B cell (primary cell): Measurements from ENCODE around the gene AMBN. TPM values are rescaled to one million over a fixed set of nuclear protein-coding genes. Genes with fewer than 3 reads are reported as not detected.

Experiments used
- ATAC-seq: fragments of 200-7000 bp; cut with Tn5 transposase; one replicate; pipeline ENCODE4 v1.10.0; 2021; ENCODE audit warnings: low read depth, mild to moderate bottlenecking, moderate number of reproducible peaks, moderate library complexity
- CTCF ChIA-PET: fragments of 350-600 bp; sonication (Branson Sonifier 250); formaldehyde crosslinking; loops from one replicate; lab custom pipeline; 2021; ENCODE audit warnings: antibody characterized with exemption, inconsistent platforms; lab: Charles Lee
- POLR2A ChIA-PET: fragments of 350-600 bp; sonication (Branson Sonifier 250); formaldehyde crosslinking; loops from one replicate; lab custom pipeline; 2021; ENCODE audit warnings: antibody characterized with exemption; lab: Charles Lee
- DNase-seq: peaks from one replicate; pipeline ENCODE4 v3.0.0; 2013
- H2AFZ ChIP-seq: 2 replicates; pipeline ENCODE4 v1.6.1; 2012; ENCODE audit warnings: mild to moderate bottlenecking, low read depth, low read length; ENCODE audit not compliant: insufficient read depth, poor library complexity, severe bottlenecking
- H3K27ac ChIP-seq, 2 donors: 1 replicate in 1 of 2; 2 replicates in 1 of 2; pipeline ENCODE4 v1.5.1; 2012 to 2013; ENCODE audit warnings: low read length in 2 of 2, mild to moderate bottlenecking in 2 of 2, moderate library complexity in 1 of 2
- H3K27me3 ChIP-seq, 4 experiments: fragments of 200-600 bp in 1 of 4; sonication (generic) in 1 of 4; replicated peaks in 1 of 4; 1 replicate in 2 of 4; 2 replicates in 2 of 4; pipeline versions ENCODE4 v1.6.1 to v1.7.0; 2013 to 2016; ENCODE audit warnings: low read length in 3 of 4, mild to moderate bottlenecking in 2 of 4, mixed read lengths in 1 of 4, moderate library complexity in 1 of 4; ENCODE audit not compliant: insufficient read depth in 4 of 4, control insufficient read depth in 3 of 4; ENCODE audit errors: control extremely low read depth in 1 of 4
- H3K36me3 ChIP-seq, 2 experiments: replicated peaks in 1 of 2; 1 replicate in 1 of 2; 2 replicates in 1 of 2; pipeline versions ENCODE4 v1.6.1 to v1.7.1; 2013; ENCODE audit warnings: low read length in 1 of 2; ENCODE audit not compliant: insufficient read depth in 2 of 2, control insufficient read depth in 1 of 2; ENCODE audit errors: control extremely low read depth in 1 of 2, extremely low read depth in 1 of 2
- H3K4me1 ChIP-seq, 2 donors: fragments of 200-600 bp in 1 of 2; sonication (generic) in 1 of 2; 1 replicate in 1 of 2; 2 replicates in 1 of 2; pipeline versions ENCODE4 v1.5.1 to v1.6.1; 2013 to 2017; ENCODE audit warnings: low read length in 2 of 2; ENCODE audit not compliant: control insufficient read depth in 2 of 2, insufficient read depth in 2 of 2
- H3K4me2 ChIP-seq: replicated peaks from 2 replicates; pipeline ENCODE3; 2012; ENCODE audit warnings: mild to moderate bottlenecking, low read depth, low read length; ENCODE audit not compliant: poor library complexity, severe bottlenecking
- H3K4me3 ChIP-seq, 5 experiments: fragments of 200-600 bp in 1 of 5; sonication (generic) in 1 of 5; 1 replicate in 3 of 5; 2 replicates in 2 of 5; pipeline versions ENCODE4 v1.5.1 to v1.7.0; 2011 to 2016; ENCODE audit warnings: low read length in 4 of 5, mild to moderate bottlenecking in 4 of 5, low read depth in 2 of 5, control low read depth in 1 of 5, moderate library complexity in 1 of 5; ENCODE audit not compliant: insufficient read depth in 1 of 5; ENCODE audit errors: control extremely low read depth in 1 of 5, extremely low read depth in 1 of 5
- H3K79me2 ChIP-seq: fragments of 200-600 bp; sonication (generic); one replicate; pipeline ENCODE4 v1.6.0; 2016; ENCODE audit warnings: low read length; ENCODE audit not compliant: control insufficient read depth, insufficient read depth
- H3K9ac ChIP-seq: fragments of 200-600 bp; sonication (generic); 2 replicates; pipeline ENCODE4 v1.6.1; 2017; ENCODE audit warnings: mild to moderate bottlenecking, low read length, moderate library complexity
- H3K9me3 ChIP-seq, 3 donors: one replicate each; pipeline versions ENCODE4 v1.6.1 to v1.7.1; 2013; ENCODE audit warnings: low read length in 2 of 3; ENCODE audit not compliant: control insufficient read depth in 2 of 3, insufficient read depth in 1 of 3; ENCODE audit errors: control extremely low read depth in 1 of 3
- H4K20me1 ChIP-seq: 2 replicates; pipeline ENCODE4 v1.6.0; 2012; ENCODE audit warnings: mild to moderate bottlenecking, low read length; ENCODE audit not compliant: insufficient read depth, control insufficient read depth, poor library complexity, severe bottlenecking
- H3K27ac Mint-ChIP-seq: one replicate; pipeline ENCODE4 v1.8.0; 2021; ENCODE audit warnings: mixed read lengths
- H3K27me3 Mint-ChIP-seq: one replicate; pipeline ENCODE4 v1.8.0; 2021; ENCODE audit warnings: mixed read lengths
- H3K4me1 Mint-ChIP-seq: one replicate; pipeline ENCODE4 v1.8.0; 2021; ENCODE audit warnings: mixed read lengths
- H3K4me3 Mint-ChIP-seq: one replicate; pipeline ENCODE4 v1.8.0; 2021; ENCODE audit warnings: mixed read lengths
- H3K9me3 Mint-ChIP-seq: one replicate; pipeline ENCODE4 v1.8.0; 2022; ENCODE audit warnings: mixed read lengths; ENCODE audit not compliant: insufficient read depth
- EZH2 ChIP-seq: IDR thresholded peaks from 2 replicates; pipeline ENCODE4 v1.6.1; 2012; ENCODE audit warnings: borderline replicate concordance, low read depth, mild to moderate bottlenecking, moderate library complexity, low read length; ENCODE audit not compliant: insufficient read depth, poor library complexity, severe bottlenecking
- WGBS: methylation state at CpG from one replicate; pipeline ENCODE4 v1.1.5; 2013; ENCODE audit warnings: missing lambda C conversion rate; ENCODE audit not compliant: insufficient coverage; 5-methylcytosine and 5-hydroxymethylcytosine counted together
- intact Hi-C: fragments of 100-400 bp; cut with micrococcal nuclease; formaldehyde crosslinking; loops from one replicate; pipeline ENCODE4 v1.10.0; 2022
- polyA plus RNA-seq: library from polyadenylated mRNA; depleted of rRNA; stranded (reverse); fragments of >200 nt; gene quantifications from 2 replicates; pipeline ENCODE4 v1.2.3, GENCODE V29; 2012
- total RNA-seq, 2 donors: library from RNA; stranded (reverse); fragments of 120-200 nt in 1 of 2; gene quantifications; 1 replicate in 1 of 2; 2 replicates in 1 of 2; pipeline versions ENCODE4 v1.2.3 to v1.2.4, GENCODE V29; 2013 to 2022
- TF ChIP-seq, protein P1 (sequence below): fragments of 200-600 bp; IDR thresholded peaks from one replicate; pipeline ENCODE4 v1.8.0; 2022; ENCODE audit warnings: antibody characterized with exemption, mild to moderate bottlenecking

AMBN gene
- total and polyA plus RNA-seq, 2 donors (not counting 1 experiment from before 2014, with no cell fraction given), result not detected

DNA sequence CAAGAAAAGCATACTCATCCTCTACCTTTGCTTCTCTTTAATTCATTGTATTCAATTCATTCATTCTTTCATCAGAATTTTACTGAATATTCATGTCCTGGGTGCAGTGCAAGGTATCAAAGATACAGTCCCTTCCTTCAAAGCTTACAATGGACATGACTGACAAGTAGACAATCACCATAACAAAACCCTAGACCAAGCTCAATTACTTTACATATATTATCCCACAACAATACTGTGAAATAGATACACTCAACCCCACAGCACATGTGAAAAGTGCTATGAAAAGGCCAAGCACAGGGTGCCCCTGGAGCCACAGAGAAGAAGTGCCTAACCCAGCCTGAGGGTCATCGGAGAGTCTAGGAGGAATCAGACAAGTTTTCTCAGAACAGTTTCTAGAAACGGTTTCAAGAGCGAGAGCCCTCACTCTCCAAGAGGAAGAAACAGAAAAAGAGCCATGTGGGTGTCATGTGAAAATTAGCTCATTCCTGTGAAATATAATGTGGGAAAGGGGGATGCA is 15.3 kb downstream of the AMBN start:
- H3K4me3 Mint-ChIP-seq, result no peak overlapping the region
- no peak overlapping the region for H3K27ac Mint-ChIP-seq
- Histone ChIP-seq H3K9ac (no peak overlapping the region), H3K4me2 (no peak overlapping the region), H3K79me2 (no peaks in the 10 kb centered on the region), H3K4me3 (no peak overlapping the region), H4K20me1 (no peaks in the 10 kb centered on the region), H3K27ac (no peak overlapping the region), H3K9me3 (no peaks in the 10 kb centered on the region), H2AFZ (no peak overlapping the region), H3K36me3 (no peaks in the 10 kb centered on the region), H3K4me1 (no peaks in the 10 kb centered on the region), H3K27me3 (no peaks in the 10 kb centered on the region)
- TF ChIP-seq, protein P1, sequence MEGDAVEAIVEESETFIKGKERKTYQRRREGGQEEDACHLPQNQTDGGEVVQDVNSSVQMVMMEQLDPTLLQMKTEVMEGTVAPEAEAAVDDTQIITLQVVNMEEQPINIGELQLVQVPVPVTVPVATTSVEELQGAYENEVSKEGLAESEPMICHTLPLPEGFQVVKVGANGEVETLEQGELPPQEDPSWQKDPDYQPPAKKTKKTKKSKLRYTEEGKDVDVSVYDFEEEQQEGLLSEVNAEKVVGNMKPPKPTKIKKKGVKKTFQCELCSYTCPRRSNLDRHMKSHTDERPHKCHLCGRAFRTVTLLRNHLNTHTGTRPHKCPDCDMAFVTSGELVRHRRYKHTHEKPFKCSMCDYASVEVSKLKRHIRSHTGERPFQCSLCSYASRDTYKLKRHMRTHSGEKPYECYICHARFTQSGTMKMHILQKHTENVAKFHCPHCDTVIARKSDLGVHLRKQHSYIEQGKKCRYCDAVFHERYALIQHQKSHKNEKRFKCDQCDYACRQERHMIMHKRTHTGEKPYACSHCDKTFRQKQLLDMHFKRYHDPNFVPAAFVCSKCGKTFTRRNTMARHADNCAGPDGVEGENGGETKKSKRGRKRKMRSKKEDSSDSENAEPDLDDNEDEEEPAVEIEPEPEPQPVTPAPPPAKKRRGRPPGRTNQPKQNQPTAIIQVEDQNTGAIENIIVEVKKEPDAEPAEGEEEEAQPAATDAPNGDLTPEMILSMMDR, result no peak
- no peak for TF ChIP-seq EZH2
- H3K4me1 Mint-ChIP-seq, result no peaks in the 10 kb centered on the region
- ChIA-PET POLR2A (no interaction called here), CTCF (interaction anchor here (1.0 to 1.1 kb wide), 2 partner anchors 1695 to 1697 kb away, joined by 3 read pairs; no protein-coding TSS in a partner anchor)
- intact Hi-C loops, result no loop called here
- no peaks in the 10 kb centered on the region for H3K9me3 Mint-ChIP-seq
- ATAC-seq, result no peak
- 100% methylated on average over 2 of the region's 3 CpGs for WGBS
- H3K27me3 Mint-ChIP-seq, result peaks cover 7% of the 10 kb centered on the region
- no peak for DNase-seq

DNA sequence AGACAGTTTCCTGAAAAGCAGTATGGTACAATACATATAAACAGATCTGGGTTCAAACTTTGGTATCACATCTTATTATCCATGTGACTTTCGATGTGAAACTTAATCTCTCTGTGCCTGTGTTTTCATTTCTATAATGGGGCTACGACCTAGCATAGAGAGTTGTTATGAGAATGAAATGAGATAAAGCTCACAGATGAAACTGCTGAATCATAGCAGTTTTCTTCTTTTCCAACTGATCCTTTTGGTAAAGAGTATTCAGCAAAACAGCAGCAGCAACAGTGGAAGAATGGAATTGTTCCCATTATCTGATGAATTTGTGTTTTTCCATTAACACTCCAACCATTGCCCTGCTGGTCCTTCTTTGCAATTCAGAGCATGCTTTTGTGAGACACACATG is 16.3 kb downstream of the AMBN start:
- H3K36me3 ChIP-seq, result no peaks in the 10 kb centered on the region
- DNase-seq, result no peak
- no peaks in the 10 kb centered on the region for H3K9me3 ChIP-seq
- Mint-ChIP-seq H3K4me1 (peaks cover 6% of the 10 kb centered on the region), H3K9me3 (no peaks in the 10 kb centered on the region), H3K4me3 (no peak overlapping the region), H3K27ac (no peak overlapping the region), H3K27me3 (peaks cover 7% of the 10 kb centered on the region)
- no CpG with 5 or more reads among the region's 2 CpGs for WGBS
- no peak overlapping the region for H3K4me2 ChIP-seq
- no peaks in the 10 kb centered on the region for H3K27me3 ChIP-seq
- ChIA-PET POLR2A (no interaction called here), CTCF (no interaction called here)
- no peak overlapping the region for H3K27ac ChIP-seq
- TF ChIP-seq, protein P1, result no peak
- TF ChIP-seq EZH2, result no peak
- H3K4me1 ChIP-seq, result peaks cover 3 to 5% of the 10 kb centered on the region in 2 donors
- H4K20me1 ChIP-seq, result no peaks in the 10 kb centered on the region
- ATAC-seq, result no peak
- no peaks in the 10 kb centered on the region for H3K79me2 ChIP-seq
- no peak overlapping the region for H2AFZ ChIP-seq
- H3K9ac ChIP-seq, result no peak overlapping the region
- no peak overlapping the region for H3K4me3 ChIP-seq
- intact Hi-C loops, result no loop called here
